Measurements from ENCODE around the gene TEAD4. TPM values are rescaled to one million over a fixed set of nuclear protein-coding genes. Genes with fewer than 3 reads are reported as not detected.

The TEAD4 gene
- polyA plus RNA-seq, 1 experiment: 10.3 TPM

DNA sequence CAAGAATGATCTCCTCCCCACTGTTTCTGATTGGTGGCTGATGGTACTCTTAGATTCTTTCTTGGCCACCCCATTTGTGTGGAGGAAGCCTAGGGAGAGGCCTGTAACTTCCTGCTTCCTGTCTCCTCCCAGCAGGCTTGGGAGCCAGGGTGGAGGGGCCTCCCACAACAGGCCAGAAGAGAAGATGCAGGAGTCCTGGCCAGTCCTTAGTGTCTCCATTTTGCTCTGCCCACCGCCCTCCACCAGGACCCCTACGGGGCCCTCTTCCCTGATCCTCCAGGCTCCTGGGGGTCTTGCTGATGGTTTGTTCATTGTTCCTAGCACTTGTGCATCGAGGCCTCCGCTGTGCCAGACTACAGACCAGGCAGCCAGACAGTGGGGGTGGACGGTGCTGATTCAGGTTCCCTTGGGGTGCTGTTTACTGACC lies 124.7 kb downstream of the TEAD4 start:
- POLR2A ChIA-PET: no interaction called here
- CTCF ChIA-PET: interaction anchor here (2.5 kb wide), 1 partner anchor 10 kb away, joined by 11 read pairs; no protein-coding TSS in a partner anchor
- Histone ChIP-seq H3K27ac (ENCODE audit: low read depth, low read length) (no peak overlapping the region), H3K4me3 (ENCODE audit: low read depth, low read length) (no peak overlapping the region), H3K27me3 (ENCODE audit: control insufficient read depth, insufficient read depth, low read length) (no peaks in the 10 kb centered on the region), H3K9me3 (ENCODE audit: control insufficient read depth, insufficient read depth, low read length) (no peaks in the 10 kb centered on the region)
- no peak for DNase-seq (ENCODE audit: low read depth, low spot score)
- TF ChIP-seq, protein P1, sequence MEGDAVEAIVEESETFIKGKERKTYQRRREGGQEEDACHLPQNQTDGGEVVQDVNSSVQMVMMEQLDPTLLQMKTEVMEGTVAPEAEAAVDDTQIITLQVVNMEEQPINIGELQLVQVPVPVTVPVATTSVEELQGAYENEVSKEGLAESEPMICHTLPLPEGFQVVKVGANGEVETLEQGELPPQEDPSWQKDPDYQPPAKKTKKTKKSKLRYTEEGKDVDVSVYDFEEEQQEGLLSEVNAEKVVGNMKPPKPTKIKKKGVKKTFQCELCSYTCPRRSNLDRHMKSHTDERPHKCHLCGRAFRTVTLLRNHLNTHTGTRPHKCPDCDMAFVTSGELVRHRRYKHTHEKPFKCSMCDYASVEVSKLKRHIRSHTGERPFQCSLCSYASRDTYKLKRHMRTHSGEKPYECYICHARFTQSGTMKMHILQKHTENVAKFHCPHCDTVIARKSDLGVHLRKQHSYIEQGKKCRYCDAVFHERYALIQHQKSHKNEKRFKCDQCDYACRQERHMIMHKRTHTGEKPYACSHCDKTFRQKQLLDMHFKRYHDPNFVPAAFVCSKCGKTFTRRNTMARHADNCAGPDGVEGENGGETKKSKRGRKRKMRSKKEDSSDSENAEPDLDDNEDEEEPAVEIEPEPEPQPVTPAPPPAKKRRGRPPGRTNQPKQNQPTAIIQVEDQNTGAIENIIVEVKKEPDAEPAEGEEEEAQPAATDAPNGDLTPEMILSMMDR (IDR thresholded peaks at IDR 0.05; ENCODE audit: low read depth, low read length): no peak

DNA sequence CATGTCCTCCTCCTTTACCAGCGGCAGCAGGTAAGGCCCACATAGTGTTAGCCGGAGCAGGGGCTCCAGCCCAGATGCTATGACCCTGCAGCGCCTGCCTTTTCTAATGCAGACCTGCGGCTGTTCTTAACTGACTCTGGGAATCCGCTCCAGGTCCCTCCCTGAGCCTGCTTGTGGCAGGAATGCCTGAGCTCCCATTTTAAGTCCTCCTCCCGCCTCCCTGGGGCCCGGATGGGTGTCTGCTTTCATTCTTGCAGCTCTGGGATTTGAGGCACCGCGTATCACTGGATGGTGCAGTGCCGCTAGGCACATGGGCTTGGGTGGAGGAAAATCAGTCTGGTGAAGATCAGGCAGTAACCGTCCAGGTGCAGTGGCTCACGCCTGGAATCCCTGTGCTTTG lies 125.5 kb downstream of the TEAD4 start:
- TF ChIP-seq, protein P1 (IDR thresholded peaks at IDR 0.05; ENCODE audit: low read depth, low read length): no peak
- ChIA-PET POLR2A (no interaction called here), CTCF (no interaction called here)
- H3K27me3 ChIP-seq (ENCODE audit: control insufficient read depth, insufficient read depth, low read length): no peaks in the 10 kb centered on the region
- no peaks in the 10 kb centered on the region for H3K9me3 ChIP-seq (ENCODE audit: control insufficient read depth, insufficient read depth, low read length)
- H3K4me3 ChIP-seq (ENCODE audit: low read depth, low read length): no peak overlapping the region
- DNase-seq (ENCODE audit: low read depth, low spot score): no peak
- no peak overlapping the region for H3K27ac ChIP-seq (ENCODE audit: low read depth, low read length)

DNA sequence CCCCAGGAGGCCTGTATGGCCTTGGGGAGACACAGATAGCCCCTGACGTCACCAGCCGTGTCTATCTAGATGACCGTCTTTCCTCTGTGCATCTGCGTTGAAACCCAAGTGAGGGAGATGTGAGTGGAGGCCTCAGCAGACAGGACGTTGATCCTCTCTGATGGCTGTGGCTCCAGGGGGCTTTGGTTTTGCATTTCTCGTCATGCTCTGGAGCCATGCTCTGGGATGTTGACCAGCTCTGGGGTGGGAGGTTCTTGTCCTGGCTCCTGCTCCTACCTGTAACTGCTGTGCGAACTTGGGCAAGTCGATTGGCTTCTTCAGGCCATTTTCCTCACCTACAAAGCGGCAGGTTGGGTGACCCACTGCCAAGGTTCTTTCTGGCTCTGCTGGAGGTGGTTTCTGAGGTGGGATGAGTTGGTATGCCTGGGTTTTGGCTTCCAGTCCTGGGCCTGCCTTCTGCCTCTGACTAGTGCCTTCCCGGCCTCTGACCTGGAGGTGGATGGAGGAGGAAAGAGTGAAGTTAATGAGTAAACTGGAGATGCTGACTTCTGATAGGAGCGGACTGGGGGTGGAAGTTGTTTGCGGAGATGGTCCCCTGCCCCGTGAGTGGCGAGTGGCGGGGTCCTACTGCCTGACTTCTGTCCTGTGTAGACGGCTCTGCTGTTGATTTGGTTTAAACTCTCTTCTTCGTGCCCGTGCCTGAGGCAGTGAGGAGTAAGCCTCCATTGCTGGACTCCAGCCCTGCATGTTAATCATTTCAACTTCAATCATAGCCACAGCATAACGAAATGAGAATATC lies 126.3 kb downstream of the TEAD4 start:
- Histone ChIP-seq H3K4me3 (ENCODE audit: low read depth, low read length) (no peak overlapping the region), H3K27me3 (ENCODE audit: control insufficient read depth, insufficient read depth, low read length) (no peaks in the 10 kb centered on the region), H3K27ac (ENCODE audit: low read depth, low read length) (no peak overlapping the region), H3K9me3 (ENCODE audit: control insufficient read depth, insufficient read depth, low read length) (no peaks in the 10 kb centered on the region)
- no peak for DNase-seq (ENCODE audit: low read depth, low spot score)
- TF ChIP-seq, protein P1 (IDR thresholded peaks at IDR 0.05; ENCODE audit: low read depth, low read length): no peak
- POLR2A ChIA-PET: no interaction called here
- CTCF ChIA-PET: no interaction called here

DNA sequence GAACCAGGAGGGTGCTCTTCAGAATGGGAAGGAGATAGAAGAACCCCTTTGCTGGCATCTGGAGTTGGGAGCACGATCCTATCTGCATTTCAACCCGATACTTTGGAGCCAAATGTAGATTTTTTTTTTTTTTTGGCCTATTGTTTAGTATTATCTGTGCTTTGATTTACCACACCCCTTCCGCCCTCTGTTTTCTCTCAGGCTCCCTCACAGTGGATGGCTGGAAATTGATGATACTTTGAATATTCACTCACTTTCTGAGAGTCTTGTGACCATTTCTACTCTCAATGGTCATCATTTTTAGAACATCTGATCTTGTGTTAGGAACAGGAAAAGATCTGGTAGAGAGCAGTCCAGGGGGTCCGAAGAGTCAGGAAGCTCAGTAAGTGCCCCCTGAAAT lies 127.0 kb downstream of the TEAD4 start:
- TF ChIP-seq, protein P1 (IDR thresholded peaks at IDR 0.05; ENCODE audit: low read depth, low read length): no peak
- ChIA-PET POLR2A (no interaction called here), CTCF (no interaction called here)
- H3K9me3 ChIP-seq (ENCODE audit: control insufficient read depth, insufficient read depth, low read length): no peaks in the 10 kb centered on the region
- no peak overlapping the region for H3K27ac ChIP-seq (ENCODE audit: low read depth, low read length)
- no peaks in the 10 kb centered on the region for H3K27me3 ChIP-seq (ENCODE audit: control insufficient read depth, insufficient read depth, low read length)
- DNase-seq (ENCODE audit: low read depth, low spot score): no peak
- H3K4me3 ChIP-seq (ENCODE audit: low read depth, low read length): no peak overlapping the region

DNA sequence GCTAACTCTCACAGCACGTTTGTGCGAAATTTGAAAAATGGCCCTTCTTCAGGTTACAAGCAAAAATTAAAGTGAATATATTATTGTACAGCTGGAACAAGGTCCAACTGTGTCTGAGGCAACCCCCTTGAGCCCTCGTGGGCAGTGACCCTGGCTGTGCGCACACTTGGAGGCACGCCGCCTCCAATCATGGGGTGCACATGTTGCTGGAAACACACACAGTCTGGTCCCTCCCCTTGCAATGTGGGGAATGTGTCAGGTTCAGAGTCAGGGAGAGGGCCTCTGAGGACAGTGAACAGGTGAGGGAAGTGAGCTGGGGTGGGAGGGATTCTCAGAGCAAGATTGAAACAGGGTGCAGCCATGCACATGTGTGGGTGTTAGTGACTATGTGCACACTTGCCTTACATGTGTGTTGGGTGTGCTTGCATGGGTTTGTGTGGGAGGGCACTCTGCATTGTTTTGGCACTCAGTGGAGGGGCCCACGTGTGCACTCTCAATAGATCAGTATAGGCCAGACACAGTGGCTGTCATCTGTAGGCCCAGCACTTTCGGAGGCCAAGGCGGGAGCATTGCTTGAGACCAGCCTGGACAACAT lies 127.6 kb downstream of the TEAD4 start:
- ChIA-PET POLR2A (no interaction called here), CTCF (no interaction called here)
- Histone ChIP-seq H3K27me3 (ENCODE audit: control insufficient read depth, insufficient read depth, low read length) (no peaks in the 10 kb centered on the region), H3K9me3 (ENCODE audit: control insufficient read depth, insufficient read depth, low read length) (no peaks in the 10 kb centered on the region), H3K27ac (ENCODE audit: low read depth, low read length) (no peak overlapping the region), H3K4me3 (ENCODE audit: low read depth, low read length) (no peak overlapping the region)
- no peak for DNase-seq (ENCODE audit: low read depth, low spot score)
- TF ChIP-seq, protein P1 (IDR thresholded peaks at IDR 0.05; ENCODE audit: low read depth, low read length): no peak

Data from AG04450 (cell line).